Activated CD4-positive, alpha-beta T cell treated with anti-CD3 and anti-CD28 coated beads, Interleukin-2, Interleukin-6, amounts not matched to agents 100 ng/mL and 50 ng/mL, durations not matched to agents 16 hours and 8 hours (primary cell): ENCODE results near the gene GRIK2.
"Not testable (repeated sequence)": the region's sequence is repeated elsewhere in the genome, so short reads cannot be mapped to it uniquely, and the experiment has no call there.

Experiments
- DNase-seq: peaks from one replicate; pipeline ENCODE4 v3.0.0-alpha.2; 2020

GRIK2 gene

DNA sequence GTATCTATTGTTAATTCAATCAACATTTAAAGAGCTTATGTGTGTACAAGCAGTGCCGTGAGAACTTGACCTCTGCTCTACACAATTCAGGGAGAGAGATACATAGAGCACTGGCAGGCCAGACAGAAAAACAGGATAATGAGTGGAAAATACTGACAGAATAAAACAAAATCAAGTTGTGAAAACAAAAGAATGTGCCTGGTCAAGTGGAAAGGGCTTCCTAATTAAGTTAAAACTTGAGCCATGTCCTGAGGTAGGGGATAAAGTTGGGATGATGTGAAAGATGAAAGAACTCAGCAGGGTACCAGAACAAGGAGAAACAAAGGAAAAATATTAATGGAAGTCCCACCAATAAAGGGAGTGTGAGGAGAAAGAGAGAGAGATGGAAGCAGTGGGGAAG, 672.8 kb downstream of the GRIK2 start:
- DNase-seq = no peak

DNA sequence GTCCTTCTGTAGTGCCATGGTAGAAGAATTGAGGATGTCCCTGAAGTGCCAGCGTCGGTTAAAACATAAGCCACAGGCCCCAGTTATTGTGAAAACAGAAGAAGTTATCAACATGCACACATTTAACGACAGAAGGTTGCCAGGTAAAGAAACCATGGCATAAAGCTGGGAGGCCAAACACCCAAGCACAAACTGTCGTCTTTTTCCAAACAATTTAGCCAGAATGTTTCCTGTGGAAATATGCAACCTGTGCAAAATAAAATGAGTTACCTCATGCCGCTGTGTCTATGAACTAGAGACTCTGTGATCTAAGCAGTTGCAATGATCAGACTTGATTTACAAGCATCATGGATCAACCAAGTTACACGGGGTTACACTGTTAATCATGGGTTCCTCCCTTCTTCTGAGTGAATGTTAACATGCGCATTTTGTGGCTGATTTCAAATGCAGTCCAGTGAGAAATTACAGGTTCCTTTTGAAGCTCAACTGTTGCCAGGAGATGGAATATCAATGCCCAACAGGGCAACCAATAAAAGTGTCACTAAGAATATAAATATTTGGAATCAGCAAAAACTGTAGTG, 674.9 kb downstream of the GRIK2 start:
- no peak for DNase-seq

DNA sequence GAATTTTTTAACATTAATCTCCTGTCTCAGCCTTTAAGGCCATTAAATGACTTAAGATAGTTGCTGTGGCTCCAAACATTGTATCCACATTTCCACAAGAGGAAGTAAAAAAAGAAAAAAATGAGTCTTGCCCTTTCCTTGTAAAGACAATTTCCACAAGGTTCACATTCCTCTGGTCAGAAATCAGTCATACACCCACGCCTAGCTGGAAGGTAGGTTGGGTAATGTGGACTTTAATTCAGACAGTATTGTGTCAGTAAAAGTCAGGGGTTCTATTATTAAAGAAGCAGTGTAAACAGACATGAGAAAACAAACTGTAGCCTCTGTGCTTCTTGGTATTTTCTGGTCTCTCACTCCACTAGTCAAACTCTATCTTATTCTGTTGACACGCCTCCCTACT, 682.0 kb downstream of the GRIK2 start:
- DNase-seq = no peak

DNA sequence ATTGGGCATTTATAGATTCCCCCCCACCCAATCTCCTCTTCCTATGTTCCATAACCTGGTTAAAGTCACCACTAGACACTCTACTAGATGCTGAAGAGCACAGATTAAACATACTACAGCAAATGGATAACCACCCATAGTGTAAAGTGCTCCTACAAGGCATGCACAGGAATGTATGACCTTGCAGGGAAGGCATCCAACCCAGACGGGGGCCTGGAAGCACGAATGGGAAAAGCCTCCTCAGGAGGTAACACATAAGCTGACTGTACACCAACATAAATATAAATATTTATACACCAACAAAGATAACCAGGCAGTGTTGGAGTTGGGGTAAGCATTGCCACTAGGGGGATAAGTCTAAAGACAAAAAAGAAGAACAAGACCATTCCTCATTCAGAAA, 691.7 kb downstream of the GRIK2 start:
- no peak for DNase-seq

DNA sequence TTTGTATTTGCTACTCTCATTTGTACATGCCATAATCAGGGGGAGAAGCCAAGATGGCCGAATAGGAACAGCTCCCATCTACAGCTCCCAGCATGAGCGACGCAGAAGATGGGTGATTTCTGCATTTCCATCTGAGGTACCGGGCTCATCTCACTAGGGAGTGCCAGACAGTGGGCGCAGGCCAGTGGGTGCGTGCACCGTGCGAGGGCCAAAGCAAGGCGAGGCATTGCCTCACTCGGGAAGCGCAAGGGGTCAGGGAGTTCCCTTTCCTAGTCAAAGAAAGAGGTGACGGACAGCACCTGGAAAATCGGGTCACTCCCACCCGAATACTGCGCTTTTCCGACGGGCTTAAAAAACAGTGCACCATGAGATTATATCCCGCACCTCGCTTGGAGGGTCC, 694.7 kb downstream of the GRIK2 start:
- DNase-seq = not testable (repeated sequence)

DNA sequence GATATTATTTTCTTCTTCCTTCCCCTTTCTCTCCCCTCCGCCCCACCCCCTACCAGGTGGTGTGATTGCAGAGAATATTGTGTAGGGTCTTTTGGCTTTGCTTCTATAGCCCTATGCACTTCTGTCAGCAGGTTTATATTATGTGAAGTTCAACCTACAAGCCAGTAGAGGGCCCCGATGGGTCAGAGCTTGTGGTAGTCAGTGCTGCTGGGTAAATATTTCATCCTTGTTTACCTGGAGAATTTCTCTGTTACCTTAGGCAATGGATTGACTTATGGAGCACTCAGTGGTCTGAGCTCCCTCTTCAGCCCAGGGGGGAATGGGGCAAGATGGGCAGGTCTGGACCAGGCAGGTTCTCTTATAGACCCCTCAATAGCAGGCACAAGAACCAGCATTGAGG, 720.9 kb downstream of the GRIK2 start:
- no peak for DNase-seq

DNA sequence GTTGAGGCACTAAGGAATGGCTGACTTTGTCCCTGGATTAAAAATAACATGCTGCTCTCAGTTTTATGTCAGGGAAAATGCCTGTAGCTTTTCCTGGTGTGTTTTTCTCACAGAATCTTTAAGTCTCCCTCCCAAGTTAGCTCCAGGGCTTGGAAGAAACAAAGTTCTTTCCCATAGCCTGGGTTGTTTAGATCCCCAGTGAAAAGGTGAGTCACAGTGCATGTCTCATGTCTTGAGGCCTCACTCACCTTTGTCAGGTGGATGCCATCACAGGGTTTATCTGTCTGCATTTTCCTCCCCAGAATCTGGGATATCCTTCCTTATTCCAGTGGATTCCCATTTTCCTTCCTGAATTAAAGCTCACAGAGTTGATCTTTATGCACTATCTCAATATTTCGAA, 722.4 kb downstream of the GRIK2 start:
- DNase-seq = no peak

DNA sequence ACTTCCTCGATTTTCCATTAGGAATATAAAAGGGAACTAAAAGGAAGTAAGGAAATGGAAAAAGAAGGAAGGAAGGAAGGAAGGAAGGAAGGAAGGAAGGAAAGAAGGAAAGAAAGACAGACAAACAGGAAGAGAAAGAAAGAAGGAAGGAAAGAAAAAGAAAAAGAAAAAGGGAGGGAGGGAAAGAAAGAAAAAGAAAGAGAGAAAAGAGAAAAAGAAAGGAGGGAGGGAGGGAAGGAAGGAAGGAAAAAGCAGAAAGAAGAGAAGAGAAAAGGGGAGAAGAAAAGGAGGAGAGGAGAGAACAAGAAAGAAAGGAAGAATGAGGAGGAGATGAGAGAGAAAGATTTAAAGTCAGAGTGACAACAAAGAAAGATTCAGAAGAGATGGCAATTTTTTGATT, 724.5 kb downstream of the GRIK2 start:
- DNase-seq = no peak
